Panc1 (cell line): ENCODE results near the gene WASF2.

Source experiments
- CTCF ChIP-seq: fragments of 450-650 bp; IDR thresholded peaks from 2 replicates; pipeline ENCODE4 v1.5.1; 2017; ENCODE audit warnings: mild to moderate bottlenecking
- POLR2AphosphoS5 ChIP-seq: IDR thresholded peaks from 2 replicates; pipeline ENCODE4 v1.6.1; 2012; ENCODE audit warnings: mild to moderate bottlenecking, low read depth, low read length, moderate library complexity
- TCF7L2 ChIP-seq: IDR thresholded peaks from 2 replicates; pipeline ENCODE4 v1.6.1; 2011; ENCODE audit warnings: mild to moderate bottlenecking, low read depth, low read length, inconsistent platforms

GRCh38 chr1:27414091-27414490, 75.9 kb downstream of the WASF2 start:
- no peak for TF ChIP-seq CTCF
- TF ChIP-seq POLR2AphosphoS5, result no peak
- no peak for TF ChIP-seq TCF7L2
